Neural cell (in vitro differentiated cells): ENCODE data around the gene DNAH5. TPM values are rescaled to one million over a fixed set of nuclear protein-coding genes. Genes with fewer than 3 reads are reported as not detected.

Experiments
- H2AFZ ChIP-seq: fragments of 200-600, 300-800 bp; sonication (generic), shearing (Covaris generic); 2 replicates; pipeline ENCODE4 v1.6.0; 2014; ENCODE audit warnings: low read depth, mild to moderate bottlenecking, antibody characterized with exemption, low read length, moderate library complexity
- H3F3A ChIP-seq: fragments of 200-600 bp; shearing (Covaris generic); 2 replicates; pipeline ENCODE4 v1.6.1; 2016; ENCODE audit warnings: mild to moderate bottlenecking, moderate library complexity, mixed read lengths, antibody characterized with exemption, low read length; ENCODE audit not compliant: insufficient read depth, poor library complexity, severe bottlenecking
- H3K27ac ChIP-seq: fragments of 200-600, 300-800 bp; sonication (generic), shearing (Covaris generic); 2 replicates; pipeline ENCODE4 v1.5.1; 2014; ENCODE audit warnings: mild to moderate bottlenecking, low read length, moderate library complexity
- H3K27me3 ChIP-seq: fragments of 300-800, 200-600 bp; sonication (generic), shearing (Covaris generic); 2 replicates; pipeline ENCODE4 v1.6.0; 2014; ENCODE audit warnings: mild to moderate bottlenecking, low read depth, low read length, moderate library complexity; ENCODE audit not compliant: insufficient read depth
- H3K36me3 ChIP-seq: fragments of 300-800, 200-600 bp; sonication (generic), shearing (Covaris generic); 2 replicates; pipeline ENCODE4 v1.5.1; 2014; ENCODE audit warnings: mild to moderate bottlenecking, antibody characterized with exemption, low read length, moderate library complexity; ENCODE audit not compliant: insufficient read depth
- H3K4me2 ChIP-seq: fragments of 300-800, 200-600 bp; sonication (generic), shearing (Covaris generic); 2 replicates; pipeline ENCODE4 v1.6.0; 2014; ENCODE audit warnings: mild to moderate bottlenecking, low read length
- H3K4me3 ChIP-seq: fragments of 300-800, 200-600 bp; sonication (generic), shearing (Covaris generic); 2 replicates; pipeline ENCODE4 v1.5.1; 2014; ENCODE audit warnings: mild to moderate bottlenecking, low read length, moderate library complexity
- H3K79me2 ChIP-seq: fragments of 200-600 bp; shearing (Covaris generic); replicated peaks from 2 replicates; pipeline ENCODE4 v1.6.0; 2014; ENCODE audit warnings: mild to moderate bottlenecking, low read length, moderate library complexity; ENCODE audit not compliant: insufficient read depth
- H3K9ac ChIP-seq: fragments of 300-800, 200-600 bp; sonication (generic), shearing (Covaris generic); 2 replicates; pipeline ENCODE4 v1.6.1; 2016; ENCODE audit warnings: mild to moderate bottlenecking, low read length, mixed read lengths
- H3K9me2 ChIP-seq: fragments of 200-600 bp; shearing (Covaris generic); 2 replicates; pipeline ENCODE4 v1.6.1; 2016; ENCODE audit warnings: mild to moderate bottlenecking, low read length, mixed read lengths; ENCODE audit not compliant: insufficient read depth
- H3K9me3 ChIP-seq: fragments of 200-600, 300-800 bp; sonication (generic), shearing (Covaris generic); 2 replicates; pipeline ENCODE4 v1.6.1; 2016; ENCODE audit warnings: mild to moderate bottlenecking, mixed run types, low read length, moderate library complexity, mixed read lengths
- H4K20me1 ChIP-seq: fragments of 200-600 bp; shearing (Covaris generic); 2 replicates; pipeline ENCODE4 v1.6.1; 2016; ENCODE audit warnings: mild to moderate bottlenecking, mixed run types; ENCODE audit not compliant: insufficient read depth
- EP300 ChIP-seq: fragments of 450-650 bp; conservative IDR thresholded peaks from 2 replicates; pipeline ENCODE4 v1.6.1; 2014; ENCODE audit warnings: antibody characterized with exemption, mild to moderate bottlenecking, moderate library complexity; ENCODE audit not compliant: poor library complexity, severe bottlenecking
- EZH2 ChIP-seq: fragments of 200-600, 300-800 bp; shearing (Covaris generic), sonication (generic); IDR thresholded peaks from 2 replicates; pipeline ENCODE4 v1.6.1; 2014; ENCODE audit warnings: antibody characterized with exemption, low read length, borderline replicate concordance, mild to moderate bottlenecking; ENCODE audit not compliant: insufficient read depth, poor library complexity, severe bottlenecking
- MXI1 ChIP-seq: fragments of 450-650 bp; conservative IDR thresholded peaks from 2 replicates; pipeline ENCODE4 v1.6.1; 2014; ENCODE audit warnings: antibody characterized with exemption, mild to moderate bottlenecking; ENCODE audit not compliant: poor library complexity, severe bottlenecking
- POLR2AphosphoS5 ChIP-seq: IDR thresholded peaks from 2 replicates; pipeline ENCODE4 v1.6.1; 2012
- RAD21 ChIP-seq: fragments of 450-650 bp; conservative IDR thresholded peaks from 2 replicates; pipeline ENCODE4 v1.6.1; 2014; ENCODE audit warnings: antibody characterized with exemption, mild to moderate bottlenecking, moderate library complexity
- SMC3 ChIP-seq: fragments of 450-650 bp; conservative IDR thresholded peaks from 2 replicates; pipeline ENCODE4 v1.6.1; 2014; ENCODE audit warnings: antibody characterized with exemption, mild to moderate bottlenecking, moderate library complexity; ENCODE audit not compliant: poor library complexity
- TAF1 ChIP-seq: IDR thresholded peaks from 2 replicates; pipeline ENCODE4 v1.6.1; 2012; ENCODE audit warnings: low read depth
- polyA plus RNA-seq: library from polyadenylated mRNA; depleted of rRNA; stranded (reverse); fragments of >200 nt; gene quantifications from 2 replicates; pipeline ENCODE4 v1.2.3, GENCODE V29; 2014
- TF ChIP-seq, protein P1 (sequence below): fragments of 450-650 bp; IDR thresholded peaks from 2 replicates; pipeline ENCODE4 v1.5.1; 2014; ENCODE audit warnings: antibody characterized with exemption, mild to moderate bottlenecking, moderate library complexity; ENCODE audit not compliant: poor library complexity, severe bottlenecking
- TF ChIP-seq, protein P2 (sequence below): IDR thresholded peaks from 2 replicates; pipeline ENCODE4 v1.6.1; 2012; ENCODE audit warnings: borderline replicate concordance

The DNAH5 gene
- polyA plus RNA-seq, 1 donor from 2014 or later: 12.8 TPM

DNA sequence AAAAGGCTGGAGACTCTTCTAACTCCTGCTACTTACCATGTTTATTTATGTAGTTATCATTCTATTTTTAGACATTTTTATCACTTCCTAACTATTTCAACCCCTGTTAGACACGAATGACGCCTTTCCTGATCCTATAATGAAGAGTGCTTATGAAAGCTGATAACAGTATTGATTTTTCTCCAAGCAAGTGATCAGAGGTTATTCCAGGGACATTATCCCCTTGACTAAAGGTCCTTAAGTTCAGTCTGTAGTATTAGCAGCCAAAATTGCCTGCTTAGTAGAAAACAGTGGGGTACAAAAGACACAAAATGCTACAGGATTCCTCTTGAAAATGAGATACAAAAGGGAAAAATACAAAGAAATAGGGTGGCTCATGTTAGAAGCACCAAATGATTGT is 235.6 kb downstream of the DNAH5 start:
- Histone ChIP-seq H3K9ac (no peak overlapping the region), H3K27me3 (no peaks in the 10 kb centered on the region), H2AFZ (no peak overlapping the region), H3F3A (no peaks in the 10 kb centered on the region), H3K4me3 (no peak overlapping the region), H3K9me2 (no peaks in the 10 kb centered on the region), H4K20me1 (no peaks in the 10 kb centered on the region), H3K4me2 (no peak overlapping the region), H3K27ac (peak overlapping the region; percentile 13), H3K79me2 (no peaks in the 10 kb centered on the region), H3K36me3 (no peaks in the 10 kb centered on the region), H3K9me3 (no peaks in the 10 kb centered on the region)
- no peak for TF ChIP-seq POLR2AphosphoS5
- TF ChIP-seq RAD21: no peak
- no peak for TF ChIP-seq TAF1
- TF ChIP-seq EZH2: no peak
- TF ChIP-seq, protein P1, sequence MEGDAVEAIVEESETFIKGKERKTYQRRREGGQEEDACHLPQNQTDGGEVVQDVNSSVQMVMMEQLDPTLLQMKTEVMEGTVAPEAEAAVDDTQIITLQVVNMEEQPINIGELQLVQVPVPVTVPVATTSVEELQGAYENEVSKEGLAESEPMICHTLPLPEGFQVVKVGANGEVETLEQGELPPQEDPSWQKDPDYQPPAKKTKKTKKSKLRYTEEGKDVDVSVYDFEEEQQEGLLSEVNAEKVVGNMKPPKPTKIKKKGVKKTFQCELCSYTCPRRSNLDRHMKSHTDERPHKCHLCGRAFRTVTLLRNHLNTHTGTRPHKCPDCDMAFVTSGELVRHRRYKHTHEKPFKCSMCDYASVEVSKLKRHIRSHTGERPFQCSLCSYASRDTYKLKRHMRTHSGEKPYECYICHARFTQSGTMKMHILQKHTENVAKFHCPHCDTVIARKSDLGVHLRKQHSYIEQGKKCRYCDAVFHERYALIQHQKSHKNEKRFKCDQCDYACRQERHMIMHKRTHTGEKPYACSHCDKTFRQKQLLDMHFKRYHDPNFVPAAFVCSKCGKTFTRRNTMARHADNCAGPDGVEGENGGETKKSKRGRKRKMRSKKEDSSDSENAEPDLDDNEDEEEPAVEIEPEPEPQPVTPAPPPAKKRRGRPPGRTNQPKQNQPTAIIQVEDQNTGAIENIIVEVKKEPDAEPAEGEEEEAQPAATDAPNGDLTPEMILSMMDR: no peak
- TF ChIP-seq SMC3: no peak
- TF ChIP-seq, protein P2, sequence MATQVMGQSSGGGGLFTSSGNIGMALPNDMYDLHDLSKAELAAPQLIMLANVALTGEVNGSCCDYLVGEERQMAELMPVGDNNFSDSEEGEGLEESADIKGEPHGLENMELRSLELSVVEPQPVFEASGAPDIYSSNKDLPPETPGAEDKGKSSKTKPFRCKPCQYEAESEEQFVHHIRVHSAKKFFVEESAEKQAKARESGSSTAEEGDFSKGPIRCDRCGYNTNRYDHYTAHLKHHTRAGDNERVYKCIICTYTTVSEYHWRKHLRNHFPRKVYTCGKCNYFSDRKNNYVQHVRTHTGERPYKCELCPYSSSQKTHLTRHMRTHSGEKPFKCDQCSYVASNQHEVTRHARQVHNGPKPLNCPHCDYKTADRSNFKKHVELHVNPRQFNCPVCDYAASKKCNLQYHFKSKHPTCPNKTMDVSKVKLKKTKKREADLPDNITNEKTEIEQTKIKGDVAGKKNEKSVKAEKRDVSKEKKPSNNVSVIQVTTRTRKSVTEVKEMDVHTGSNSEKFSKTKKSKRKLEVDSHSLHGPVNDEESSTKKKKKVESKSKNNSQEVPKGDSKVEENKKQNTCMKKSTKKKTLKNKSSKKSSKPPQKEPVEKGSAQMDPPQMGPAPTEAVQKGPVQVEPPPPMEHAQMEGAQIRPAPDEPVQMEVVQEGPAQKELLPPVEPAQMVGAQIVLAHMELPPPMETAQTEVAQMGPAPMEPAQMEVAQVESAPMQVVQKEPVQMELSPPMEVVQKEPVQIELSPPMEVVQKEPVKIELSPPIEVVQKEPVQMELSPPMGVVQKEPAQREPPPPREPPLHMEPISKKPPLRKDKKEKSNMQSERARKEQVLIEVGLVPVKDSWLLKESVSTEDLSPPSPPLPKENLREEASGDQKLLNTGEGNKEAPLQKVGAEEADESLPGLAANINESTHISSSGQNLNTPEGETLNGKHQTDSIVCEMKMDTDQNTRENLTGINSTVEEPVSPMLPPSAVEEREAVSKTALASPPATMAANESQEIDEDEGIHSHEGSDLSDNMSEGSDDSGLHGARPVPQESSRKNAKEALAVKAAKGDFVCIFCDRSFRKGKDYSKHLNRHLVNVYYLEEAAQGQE: no peak
- TF ChIP-seq EP300: no peak
- no peak for TF ChIP-seq MXI1

DNA sequence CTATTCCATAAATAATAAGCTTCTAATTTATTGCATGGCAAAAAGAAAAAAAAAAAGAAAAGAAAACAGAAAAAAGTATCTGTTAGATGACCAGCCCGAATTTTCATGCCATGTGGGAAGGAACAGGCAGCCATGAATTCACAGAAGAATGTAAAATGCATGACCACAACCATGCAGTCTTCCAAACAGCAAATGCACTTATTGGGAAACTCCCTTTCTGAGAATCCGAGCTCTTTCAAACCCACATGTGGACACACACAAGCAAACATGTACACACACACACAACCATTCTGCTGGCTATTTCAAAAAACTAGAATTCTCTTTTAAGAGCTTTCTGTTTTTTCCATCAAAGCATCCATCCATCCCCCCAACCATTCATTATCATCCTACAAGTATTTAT is 236.1 kb downstream of the DNAH5 start:
- TF ChIP-seq EP300 (no peak), RAD21 (no peak), MXI1 (no peak), POLR2AphosphoS5 (no peak), TAF1 (no peak), EZH2 (no peak), SMC3 (no peak)
- TF ChIP-seq, protein P1: no peak
- TF ChIP-seq, protein P2: no peak
- Histone ChIP-seq H3K36me3 (no peaks in the 10 kb centered on the region), H3F3A (no peaks in the 10 kb centered on the region), H3K27ac (peak overlapping the region; percentile 13), H3K4me2 (no peak overlapping the region), H3K9me3 (no peaks in the 10 kb centered on the region), H4K20me1 (no peaks in the 10 kb centered on the region), H3K27me3 (no peaks in the 10 kb centered on the region), H3K79me2 (no peaks in the 10 kb centered on the region), H2AFZ (no peak overlapping the region), H3K4me3 (no peak overlapping the region), H3K9me2 (no peaks in the 10 kb centered on the region), H3K9ac (no peak overlapping the region)
